Keratinocyte (primary cell): ENCODE measurements around the gene DNAH8.

Experiments used
- CTCF ChIP-seq, 3 experiments: IDR thresholded peaks in 1 of 3; conservative IDR thresholded peaks in 1 of 3; optimal IDR thresholded peaks in 1 of 3; 2 replicates in 2 of 3; 3 replicates in 1 of 3; pipeline versions ENCODE3 to v1.5.1; 2011; ENCODE audit warnings: low read length in 3 of 3, mild to moderate bottlenecking in 3 of 3, moderate library complexity in 2 of 3, control low read depth in 1 of 3, inconsistent platforms in 1 of 3; ENCODE audit not compliant: insufficient read depth in 2 of 3; ENCODE audit errors: extremely low read depth in 1 of 3
- EZH2 ChIP-seq: IDR thresholded peaks from one replicate; pipeline ENCODE4 v1.6.1; 2012; ENCODE audit warnings: inconsistent platforms, mild to moderate bottlenecking, low read length, moderate library complexity

GRCh38 chr6:38715016-38715689 lies at the start of gene DNAH8:
- TF ChIP-seq CTCF (optimal IDR thresholded peaks at IDR 0.05 in 1 of 3, IDR thresholded peaks at IDR 0.05 in 1 of 3, conservative IDR thresholded peaks at IDR 0.05 in 1 of 3; ENCODE audit: extremely low read depth in 1 of 3, insufficient read depth in 2 of 3, low read length in 3 of 3) (no peak), EZH2 (no peak)
